GM10248 (cell line): Measurements from ENCODE around the gene NIPBL.
"Not testable (repeated sequence)": the region's sequence is repeated elsewhere in the genome, so short reads cannot be mapped to it uniquely, and the experiment has no call there.

Experiments used
- CTCF ChIA-PET: fragments of 300-600 bp; sonication (Branson Sonifier 250); formaldehyde crosslinking; extraction: SDS; loops from one replicate; lab custom pipeline; 2021; ENCODE audit warnings: antibody characterized with exemption; lab: Yijun Ruan, JAX
- POLR2A ChIA-PET: fragments of 350-650 bp; sonication (Branson Sonifier 250); formaldehyde crosslinking; extraction: SDS; loops from one replicate; lab custom pipeline; 2020; ENCODE audit warnings: antibody characterized with exemption; lab: Yijun Ruan, JAX
- DNase-seq: peaks from one replicate; pipeline ENCODE4 v3.0.0; 2012; ENCODE audit errors: extremely low spot score
- TF ChIP-seq, protein P1 (sequence below): IDR thresholded peaks from 2 replicates; pipeline ENCODE4 v1.5.1; 2012; ENCODE audit warnings: mild to moderate bottlenecking, low read depth; ENCODE audit errors: extremely low read depth, missing control alignments, control extremely low read depth

The NIPBL gene

DNA sequence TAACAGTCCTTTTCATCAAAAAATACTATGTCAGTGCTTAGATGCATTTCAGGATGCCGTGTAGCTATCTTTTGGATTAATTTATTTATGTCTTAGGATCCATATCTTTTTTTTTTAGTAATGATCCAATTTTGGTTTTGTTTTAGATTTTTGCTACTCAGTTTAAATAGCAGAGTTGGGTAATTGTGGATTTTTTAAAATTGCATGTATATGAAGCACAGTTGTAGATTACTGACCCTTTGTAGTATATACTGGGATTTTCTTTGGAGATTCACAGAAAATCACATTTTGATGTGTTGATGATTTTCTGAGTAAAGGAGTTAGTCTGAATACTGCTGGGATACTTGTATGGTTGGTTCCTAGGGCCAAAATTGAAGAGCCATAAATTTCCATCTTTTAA, 111.8 kb downstream of the NIPBL start:
- TF ChIP-seq, protein P1, sequence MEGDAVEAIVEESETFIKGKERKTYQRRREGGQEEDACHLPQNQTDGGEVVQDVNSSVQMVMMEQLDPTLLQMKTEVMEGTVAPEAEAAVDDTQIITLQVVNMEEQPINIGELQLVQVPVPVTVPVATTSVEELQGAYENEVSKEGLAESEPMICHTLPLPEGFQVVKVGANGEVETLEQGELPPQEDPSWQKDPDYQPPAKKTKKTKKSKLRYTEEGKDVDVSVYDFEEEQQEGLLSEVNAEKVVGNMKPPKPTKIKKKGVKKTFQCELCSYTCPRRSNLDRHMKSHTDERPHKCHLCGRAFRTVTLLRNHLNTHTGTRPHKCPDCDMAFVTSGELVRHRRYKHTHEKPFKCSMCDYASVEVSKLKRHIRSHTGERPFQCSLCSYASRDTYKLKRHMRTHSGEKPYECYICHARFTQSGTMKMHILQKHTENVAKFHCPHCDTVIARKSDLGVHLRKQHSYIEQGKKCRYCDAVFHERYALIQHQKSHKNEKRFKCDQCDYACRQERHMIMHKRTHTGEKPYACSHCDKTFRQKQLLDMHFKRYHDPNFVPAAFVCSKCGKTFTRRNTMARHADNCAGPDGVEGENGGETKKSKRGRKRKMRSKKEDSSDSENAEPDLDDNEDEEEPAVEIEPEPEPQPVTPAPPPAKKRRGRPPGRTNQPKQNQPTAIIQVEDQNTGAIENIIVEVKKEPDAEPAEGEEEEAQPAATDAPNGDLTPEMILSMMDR = no peak
- CTCF ChIA-PET = interaction anchor here (1.4 to 3.6 kb wide), 3 partner anchors 10 to 248 kb away, joined by 7 to 14 read pairs (median 7); no protein-coding TSS in a partner anchor
- POLR2A ChIA-PET = no interaction called here
- DNase-seq = no peak

DNA sequence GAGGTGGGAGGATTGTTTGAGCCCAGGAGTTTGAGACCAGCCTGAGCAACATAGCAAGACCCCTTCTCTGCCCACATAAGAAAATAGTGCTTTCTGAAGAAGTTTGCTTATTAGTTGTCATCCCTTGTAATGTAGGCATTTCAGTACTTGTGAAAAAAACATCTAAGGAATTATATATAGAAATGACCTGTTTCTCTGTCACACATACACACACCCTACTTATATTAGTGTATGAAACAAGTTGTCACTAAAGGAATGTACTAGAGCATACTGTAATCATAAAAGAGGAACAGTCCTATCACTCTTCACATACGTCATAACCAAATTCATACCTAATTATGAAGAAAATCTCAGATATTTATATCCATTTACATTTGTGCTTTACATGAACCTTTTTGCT, 122.0 kb downstream of the NIPBL start:
- CTCF ChIA-PET = interaction anchor here (1.2 to 3.4 kb wide), 4 partner anchors 10 to 259 kb away, joined by 4 to 14 read pairs (median 6); no protein-coding TSS in a partner anchor
- TF ChIP-seq, protein P1 = no peak
- POLR2A ChIA-PET = no interaction called here
- DNase-seq = no peak

DNA sequence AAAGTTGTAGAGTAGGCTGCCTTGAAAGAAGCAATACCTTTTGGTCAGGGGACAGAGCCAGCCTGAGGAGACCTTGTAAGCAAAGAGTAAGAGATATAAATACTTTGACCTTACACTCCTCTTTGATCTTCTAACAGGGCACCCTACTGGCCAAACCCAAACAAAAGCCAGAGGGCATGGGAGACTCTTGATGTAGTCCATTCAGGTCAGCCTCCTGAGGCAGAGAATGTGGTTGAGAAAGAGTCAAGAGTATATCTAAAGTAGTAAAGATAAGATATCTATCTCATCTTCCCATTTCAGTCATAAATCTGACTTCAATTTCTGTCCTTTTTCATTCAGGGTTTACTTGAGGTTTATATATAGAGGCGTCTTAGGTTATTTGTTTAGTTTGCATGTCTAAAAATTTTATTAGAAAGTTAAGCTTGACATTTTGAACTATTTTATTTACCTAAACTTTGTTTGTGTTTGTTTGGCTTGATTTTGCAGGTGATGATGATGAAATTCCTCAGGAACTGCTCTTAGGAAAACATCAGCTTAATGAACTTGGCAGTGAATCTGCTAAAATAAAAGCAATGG, 125.7 kb downstream of the NIPBL start:
- TF ChIP-seq, protein P1 = no peak
- no peak for DNase-seq
- ChIA-PET CTCF (no interaction called here), POLR2A (no interaction called here)

DNA sequence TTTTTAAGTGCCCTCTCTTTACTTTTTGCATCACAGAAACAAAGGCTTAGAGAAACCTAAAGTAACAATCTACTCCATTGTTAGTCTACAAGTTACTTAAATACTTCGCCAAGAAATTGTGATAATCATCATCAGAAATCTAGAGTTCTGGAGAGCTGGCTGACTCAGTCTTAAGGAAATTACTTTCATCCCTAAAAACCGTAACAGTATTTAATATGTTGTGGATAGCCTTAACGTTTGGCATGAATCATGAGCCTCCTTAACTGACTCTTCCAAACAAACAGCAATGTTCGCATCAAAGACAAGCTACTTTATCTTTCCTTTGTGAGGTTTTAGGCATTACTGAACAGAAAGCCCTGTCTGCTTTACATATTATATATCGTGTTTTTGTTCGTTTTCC, 128.7 kb downstream of the NIPBL start:
- no peak for DNase-seq
- ChIA-PET POLR2A (no interaction called here), CTCF (interaction anchor here (0.9 to 5.3 kb wide), 16 partner anchors 10 to 283 kb away, joined by 3 to 50 read pairs (median 5); no protein-coding TSS in a partner anchor)
- TF ChIP-seq, protein P1 = no peak

DNA sequence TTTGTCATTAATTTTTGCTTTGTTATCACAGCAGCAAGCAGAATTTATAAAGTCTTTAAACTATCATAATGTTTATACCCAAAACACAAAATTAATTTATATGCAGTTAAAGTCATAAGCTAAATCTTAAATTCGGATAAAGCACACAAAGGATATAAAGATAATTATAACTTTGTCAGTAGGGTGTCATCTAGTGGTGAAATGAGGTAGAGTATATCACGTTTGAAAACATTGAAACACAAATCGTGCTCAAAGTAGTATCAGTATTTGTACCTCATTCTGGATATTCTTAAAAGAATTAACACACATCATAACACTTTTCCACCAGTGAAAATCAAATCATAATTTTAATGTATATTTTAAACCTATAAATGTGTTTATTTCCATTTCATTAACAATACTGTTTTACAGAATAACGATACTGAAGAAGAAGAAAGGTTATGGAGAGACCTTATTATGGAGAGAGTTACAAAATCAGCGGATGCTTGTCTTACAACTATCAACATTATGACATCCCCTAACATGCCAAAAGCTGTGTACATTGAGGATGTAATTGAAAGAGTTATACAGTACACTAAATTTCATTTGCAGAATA, 129.5 kb downstream of the NIPBL start:
- POLR2A ChIA-PET = no interaction called here
- peak; percentile 14 for DNase-seq
- TF ChIP-seq, protein P1 = peak; percentile 53
- CTCF ChIA-PET = interaction anchor here (0.9 to 5.3 kb wide), 14 partner anchors 10 to 284 kb away, joined by 3 to 50 read pairs (median 5); no protein-coding TSS in a partner anchor

DNA sequence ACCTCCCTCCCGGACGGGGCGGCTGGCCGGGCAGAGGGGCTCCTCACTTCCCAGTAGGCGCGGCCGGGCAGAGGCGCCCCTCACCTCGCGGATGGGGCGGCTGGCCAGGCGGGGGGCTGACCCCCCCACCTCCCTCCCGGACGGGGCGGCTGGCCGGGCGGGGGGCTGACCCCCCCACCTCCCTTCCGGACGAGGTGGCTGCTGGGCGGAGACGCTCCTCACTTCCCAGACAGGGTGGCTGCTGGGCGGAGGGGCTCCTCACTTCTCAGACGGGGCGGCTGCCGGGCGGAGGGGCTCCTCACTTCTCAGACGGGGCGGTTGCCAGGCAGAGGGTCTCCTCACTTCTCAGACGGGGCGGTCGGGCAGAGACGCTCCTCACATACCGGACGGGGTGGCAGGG, 136.6 kb downstream of the NIPBL start:
- not testable (repeated sequence) for DNase-seq

DNA sequence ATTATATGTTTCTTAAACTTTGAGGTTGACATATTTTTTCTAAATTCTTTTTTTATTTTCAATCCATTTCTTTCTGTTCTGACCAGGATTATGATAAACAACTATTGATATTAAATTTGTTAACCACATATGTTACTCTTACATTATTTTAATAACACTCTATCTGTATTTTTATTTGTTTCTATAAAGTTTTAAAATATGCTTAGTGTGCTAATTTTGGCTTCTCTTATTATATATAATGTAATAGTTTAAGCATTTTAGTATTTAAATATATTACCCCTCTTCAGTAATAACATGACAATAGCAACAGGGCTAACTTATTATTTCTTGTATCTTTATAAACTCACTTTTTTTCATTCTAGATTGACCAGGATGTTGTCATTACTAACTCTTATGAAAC, 137.8 kb downstream of the NIPBL start:
- TF ChIP-seq, protein P1 = no peak
- CTCF ChIA-PET = interaction anchor here (1.5 kb wide), 1 partner anchor 285 kb away, joined by 3 read pairs; no protein-coding TSS in a partner anchor
- POLR2A ChIA-PET = no interaction called here
- DNase-seq = no peak

More for the DNA sequence above, 136.6 kb downstream of the NIPBL start:
- CTCF ChIA-PET, POLR2A ChIA-PET: not testable (repeated sequence)
